CD8-positive, alpha-beta memory T cell (primary cell): ENCODE results near the gene SESTD1. TPM values are rescaled to one million over a fixed set of nuclear protein-coding genes. Genes with fewer than 3 reads are reported as not detected.

ENCODE experiments used
- CTCF ChIA-PET: fragments of 350-600 bp; sonication (Branson Sonifier 250); formaldehyde crosslinking; loops from one replicate; lab custom pipeline; 2021; ENCODE audit warnings: antibody characterized with exemption; lab: Charles Lee
- POLR2A ChIA-PET: fragments of 350-600 bp; sonication (Branson Sonifier 250); formaldehyde crosslinking; loops from one replicate; lab custom pipeline; 2021; ENCODE audit warnings: antibody characterized with exemption; lab: Charles Lee
- DNase-seq, 5 donors: peaks; one replicate each; pipeline versions ENCODE4 v3.0.0 to v3.0.0-alpha.2; 2020 to 2022; ENCODE audit warnings: mixed read lengths in 1 of 5
- H3K27ac ChIP-seq: one replicate; pipeline ENCODE4 v1.7.0; 2013; ENCODE audit warnings: low read depth, mild to moderate bottlenecking, low read length, moderate library complexity
- H3K27me3 ChIP-seq: 2 replicates; pipeline ENCODE4 v1.7.0; 2013; ENCODE audit warnings: low read length, mild to moderate bottlenecking; ENCODE audit not compliant: insufficient read depth, poor library complexity, severe bottlenecking
- H3K36me3 ChIP-seq: 2 replicates; pipeline ENCODE4 v1.7.0; 2013; ENCODE audit warnings: mild to moderate bottlenecking, low read length, moderate library complexity; ENCODE audit not compliant: insufficient read depth
- H3K4me1 ChIP-seq: 2 replicates; pipeline ENCODE4 v1.7.0; 2013; ENCODE audit warnings: mild to moderate bottlenecking, low read length, moderate library complexity; ENCODE audit not compliant: insufficient read depth
- H3K4me3 ChIP-seq: 2 replicates; pipeline ENCODE4 v1.7.0; 2013; ENCODE audit warnings: mild to moderate bottlenecking, low read length
- H3K9me3 ChIP-seq: 2 replicates; pipeline ENCODE4 v1.7.0; 2013; ENCODE audit warnings: mild to moderate bottlenecking, low read length
- H3K27ac Mint-ChIP-seq, 8 donors: one replicate each; pipeline ENCODE4 v1.8.0; 2020 to 2021; ENCODE audit warnings: mixed read lengths in 8 of 8, mild to moderate bottlenecking in 6 of 8, inconsistent platforms in 3 of 8, moderate library complexity in 3 of 8
- H3K27me3 Mint-ChIP-seq, 2 donors: one replicate each; pipeline ENCODE4 v1.8.0; 2020 to 2021; ENCODE audit warnings: mixed read lengths in 2 of 2, mild to moderate bottlenecking in 1 of 2, moderate library complexity in 1 of 2
- H3K36me3 Mint-ChIP-seq, 3 donors: one replicate each; pipeline ENCODE4 v1.8.0; 2020 to 2021; ENCODE audit warnings: mixed read lengths in 3 of 3, inconsistent platforms in 1 of 3, mild to moderate bottlenecking in 1 of 3
- H3K4me1 Mint-ChIP-seq, 3 donors: one replicate each; pipeline ENCODE4 v1.8.0; 2020 to 2021; ENCODE audit warnings: mixed read lengths in 3 of 3, inconsistent platforms in 1 of 3, mild to moderate bottlenecking in 1 of 3
- H3K4me3 Mint-ChIP-seq, 7 donors: one replicate each; pipeline ENCODE4 v1.8.0; 2020 to 2021; ENCODE audit warnings: mixed read lengths in 7 of 7, mild to moderate bottlenecking in 6 of 7, moderate library complexity in 4 of 7, inconsistent platforms in 2 of 7
- H3K9me3 Mint-ChIP-seq, 5 donors: one replicate each; pipeline ENCODE4 v1.8.0; 2020 to 2022; ENCODE audit warnings: mixed read lengths in 5 of 5, mild to moderate bottlenecking in 3 of 5, moderate library complexity in 2 of 5, inconsistent platforms in 1 of 5
- polyA plus RNA-seq: library from polyadenylated mRNA; unstranded; fragments of 300-500 nt; fragmentation: Illumina TruSeq; gene quantifications from one replicate; pipeline ENCODE4 v1.2.3, GENCODE V29; 2021
- total RNA-seq, 2 experiments: library from RNA; stranded (reverse); gene quantifications; one replicate each; pipeline ENCODE4 v1.2.3, GENCODE V29; 2021

The SESTD1 gene
- total and polyA plus RNA-seq, 3 experiments from 2014 or later, result 1.6 to 3.7 (median 2.2) TPM

- DNase-seq, result no peak
- Histone ChIP-seq H3K9me3 (no peaks in the 10 kb centered on the region), H3K27ac (no peak overlapping the region), H3K27me3 (no peaks in the 10 kb centered on the region), H3K36me3 (no peaks in the 10 kb centered on the region), H3K4me1 (no peaks in the 10 kb centered on the region), H3K4me3 (no peak overlapping the region)
- ChIA-PET POLR2A (no interaction called here), CTCF (interaction anchor here (1.3 kb wide), 1 partner anchor 8 kb away, joined by 3 read pairs; no protein-coding TSS in a partner anchor)
- H3K27me3 Mint-ChIP-seq, result peaks cover 20 to 43% of the 10 kb centered on the region in 2 donors
- H3K4me3 Mint-ChIP-seq, result peak overlapping the region in 5 of 7 donors; percentile 77 to 88 (median 81)
- H3K27ac Mint-ChIP-seq, result no peak overlapping the region
- no peaks in the 10 kb centered on the region for H3K36me3 Mint-ChIP-seq
- H3K9me3 Mint-ChIP-seq, result peaks cover 0 to 2% (median 2%) of the 10 kb centered on the region in 5 donors
- peaks cover 11 to 22% (median 20%) of the 10 kb centered on the region in 3 donors for H3K4me1 Mint-ChIP-seq
These were observed 1.6 kb downstream of the SESTD1 start for GRCh38 chr2:179263015-179263414.

DNA sequence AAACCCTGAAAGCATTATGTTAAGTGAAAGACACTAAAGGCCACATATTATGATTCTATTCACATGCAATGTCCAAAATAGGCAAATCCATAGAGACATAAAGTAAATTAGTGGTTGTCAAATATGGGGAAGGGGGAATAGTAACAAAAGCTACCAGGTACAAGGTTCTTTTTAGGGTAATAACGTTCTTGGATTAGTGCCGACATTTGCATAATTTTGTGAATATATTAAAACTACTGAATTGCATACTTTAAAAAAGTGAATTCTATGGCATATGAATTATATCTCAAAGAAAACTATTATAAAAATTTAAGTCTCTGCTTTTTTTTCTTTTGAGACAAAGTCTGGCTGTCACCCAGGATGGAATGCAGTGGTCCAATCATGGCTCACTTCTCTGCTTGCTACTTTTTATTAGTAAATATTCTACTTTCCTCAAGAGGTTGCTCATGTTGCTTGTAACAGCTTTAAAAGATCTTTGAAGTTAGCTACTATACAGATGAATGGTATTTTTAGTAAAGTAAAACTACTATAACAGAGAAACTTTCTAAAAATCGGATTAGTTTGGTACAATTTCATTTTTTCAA lies 2.5 kb downstream of the SESTD1 start:
- Mint-ChIP-seq H3K27me3 (peaks cover 20 to 39% of the 10 kb centered on the region in 2 donors), H3K36me3 (no peaks in the 10 kb centered on the region), H3K27ac (no peak overlapping the region), H3K4me1 (peaks cover 11 to 22% (median 20%) of the 10 kb centered on the region in 3 donors), H3K4me3 (peak overlapping the region in 1 of 7 donors; percentile 38), H3K9me3 (peaks cover 0 to 2% (median 2%) of the 10 kb centered on the region in 5 donors)
- Histone ChIP-seq H3K36me3 (no peaks in the 10 kb centered on the region), H3K4me3 (no peak overlapping the region), H3K4me1 (no peaks in the 10 kb centered on the region), H3K27me3 (no peaks in the 10 kb centered on the region), H3K27ac (no peak overlapping the region), H3K9me3 (no peaks in the 10 kb centered on the region)
- CTCF ChIA-PET, result no interaction called here
- POLR2A ChIA-PET, result no interaction called here
- no peak for DNase-seq

GRCh38 chr2:179261151-179261825 lies 3.3 kb downstream of the SESTD1 start:
- Histone ChIP-seq H3K27me3 (no peaks in the 10 kb centered on the region), H3K9me3 (no peaks in the 10 kb centered on the region), H3K36me3 (no peaks in the 10 kb centered on the region), H3K4me3 (no peak overlapping the region), H3K27ac (no peak overlapping the region), H3K4me1 (no peaks in the 10 kb centered on the region)
- peaks cover 19 to 33% of the 10 kb centered on the region in 2 donors for H3K27me3 Mint-ChIP-seq
- CTCF ChIA-PET, result no interaction called here
- no peak overlapping the region for H3K27ac Mint-ChIP-seq
- no peaks in the 10 kb centered on the region for H3K36me3 Mint-ChIP-seq
- POLR2A ChIA-PET, result no interaction called here
- H3K9me3 Mint-ChIP-seq, result peaks cover 0 to 3% (median under 1%) of the 10 kb centered on the region in 5 donors
- peaks cover 11 to 22% (median 20%) of the 10 kb centered on the region in 3 donors for H3K4me1 Mint-ChIP-seq
- H3K4me3 Mint-ChIP-seq, result peak overlapping the region in 1 of 7 donors; percentile 38
- no peak for DNase-seq

DNA sequence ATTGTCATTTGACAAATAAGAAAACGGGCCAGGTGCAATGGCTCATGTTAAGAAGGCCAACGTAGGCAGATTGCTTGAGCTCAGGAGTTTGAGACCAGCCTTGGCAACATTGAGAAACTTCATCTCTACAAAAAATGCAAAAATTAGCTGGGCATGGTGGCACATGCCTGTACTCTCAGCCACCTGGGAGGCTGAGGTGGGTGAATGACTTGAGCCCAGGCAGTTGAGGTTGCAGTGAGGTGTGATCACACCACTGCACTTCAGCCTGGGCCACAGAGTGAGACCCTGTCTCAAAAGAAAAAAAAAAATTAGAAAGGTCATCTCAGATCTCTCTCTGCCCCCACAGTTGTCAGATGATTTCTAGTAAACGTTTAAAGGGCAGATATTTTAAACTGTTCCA lies 4.4 kb downstream of the SESTD1 start:
- H3K36me3 ChIP-seq, result no peaks in the 10 kb centered on the region
- no peak overlapping the region for H3K4me3 Mint-ChIP-seq
- H3K36me3 Mint-ChIP-seq, result no peaks in the 10 kb centered on the region
- peaks cover 12 to 22% of the 10 kb centered on the region in 2 donors for H3K27me3 Mint-ChIP-seq
- H3K4me1 Mint-ChIP-seq, result peaks cover 9 to 17% (median 17%) of the 10 kb centered on the region in 3 donors
- H3K27ac Mint-ChIP-seq, result no peak overlapping the region
- H3K9me3 ChIP-seq, result no peaks in the 10 kb centered on the region
- no peak for DNase-seq
- POLR2A ChIA-PET, result no interaction called here
- no peaks in the 10 kb centered on the region for H3K27me3 ChIP-seq
- CTCF ChIA-PET, result no interaction called here
- no peak overlapping the region for H3K27ac ChIP-seq
- H3K4me3 ChIP-seq, result no peak overlapping the region
- H3K9me3 Mint-ChIP-seq, result peaks cover 0 to 3% (median 0%) of the 10 kb centered on the region in 5 donors
- H3K4me1 ChIP-seq, result no peaks in the 10 kb centered on the region

DNA sequence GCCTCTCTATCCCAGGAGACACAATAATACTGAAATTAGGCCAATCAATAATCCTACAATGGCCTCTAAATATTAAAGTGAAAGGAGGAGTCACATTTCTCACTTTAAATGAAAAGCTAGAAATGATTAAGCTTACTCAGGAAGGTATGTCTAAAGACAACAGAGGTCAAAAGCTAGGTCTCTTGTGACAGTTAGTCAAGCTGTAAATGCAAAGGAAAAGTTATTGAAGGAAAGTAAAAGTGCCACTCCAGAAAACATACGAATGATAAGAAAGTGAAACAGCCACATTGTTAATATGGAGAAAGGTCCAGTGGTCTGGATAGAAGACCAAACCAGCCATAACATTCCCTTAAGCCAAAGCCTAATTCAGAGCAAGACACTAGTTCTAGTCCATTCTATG lies 9.5 kb downstream of the SESTD1 start:
- no peaks in the 10 kb centered on the region for H3K36me3 ChIP-seq
- H3K27ac Mint-ChIP-seq, result peak overlapping the region in 1 of 8 donors; percentile 58
- H3K4me1 ChIP-seq, result no peaks in the 10 kb centered on the region
- peaks cover 7 to 41% (median 19%) of the 10 kb centered on the region in 3 donors for H3K4me1 Mint-ChIP-seq
- ChIA-PET POLR2A (no interaction called here), CTCF (interaction anchor here (0.8 kb wide), 1 partner anchor 8 kb away, joined by 3 read pairs; no protein-coding TSS in a partner anchor)
- H3K27me3 ChIP-seq, result no peaks in the 10 kb centered on the region
- H3K27me3 Mint-ChIP-seq, result no peaks in the 10 kb centered on the region
- H3K27ac ChIP-seq, result no peak overlapping the region
- H3K9me3 ChIP-seq, result no peaks in the 10 kb centered on the region
- no peak overlapping the region for H3K4me3 ChIP-seq
- H3K9me3 Mint-ChIP-seq, result peaks cover 0 to 7% (median 2%) of the 10 kb centered on the region in 5 donors
- DNase-seq, result no peak
- H3K36me3 Mint-ChIP-seq, result no peaks in the 10 kb centered on the region
- no peak overlapping the region for H3K4me3 Mint-ChIP-seq

DNA sequence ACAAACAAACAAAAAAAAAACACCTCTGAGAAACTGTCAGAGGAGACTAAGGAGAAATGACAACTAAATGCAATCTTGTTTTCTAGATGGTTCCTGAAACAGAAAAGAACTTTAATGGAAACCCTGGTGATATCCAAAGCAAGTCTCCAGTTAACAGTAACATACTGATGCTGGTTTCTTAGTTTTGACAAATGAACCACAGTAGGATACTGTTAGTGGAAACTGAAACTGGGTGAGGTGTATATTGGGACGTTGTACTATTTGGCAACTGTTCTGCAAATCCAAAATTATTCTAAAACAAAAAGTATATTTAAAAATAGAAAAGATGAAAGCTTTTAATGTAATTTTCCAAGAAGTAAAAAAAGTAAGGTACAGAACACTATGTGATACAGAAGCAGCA lies 11.4 kb downstream of the SESTD1 start:
- CTCF ChIA-PET, result no interaction called here

DNA sequence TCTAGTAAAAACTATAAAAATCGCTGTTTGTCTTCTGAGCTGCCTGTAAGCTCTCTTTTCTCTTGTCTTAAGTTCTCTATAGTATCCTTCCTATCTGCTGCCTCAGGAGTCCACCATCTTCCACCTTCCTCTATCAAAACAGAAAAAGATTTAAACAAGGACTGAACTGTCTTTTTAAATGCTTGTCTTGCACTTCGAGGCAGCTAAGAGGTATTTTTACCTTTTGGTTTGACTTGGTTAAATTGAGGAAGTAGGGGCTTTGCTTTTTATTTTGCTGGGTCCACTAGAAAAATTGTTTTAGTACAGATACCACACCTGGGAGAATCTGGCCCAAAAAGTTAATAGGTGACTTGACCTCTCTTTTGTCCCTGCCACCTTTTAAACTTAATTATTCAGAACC lies 12.2 kb downstream of the SESTD1 start:
- Mint-ChIP-seq H3K27ac (peak overlapping the region in 1 of 8 donors; percentile 8), H3K9me3 (peaks cover 0 to 16% (median 5%) of the 10 kb centered on the region in 5 donors), H3K27me3 (no peaks in the 10 kb centered on the region), H3K36me3 (no peaks in the 10 kb centered on the region), H3K4me1 (peaks cover 7 to 57% (median 21%) of the 10 kb centered on the region in 3 donors), H3K4me3 (peak overlapping the region in 2 of 7 donors; percentile 0 to 1)
- no peaks in the 10 kb centered on the region for H3K9me3 ChIP-seq
- ChIA-PET POLR2A (no interaction called here), CTCF (no interaction called here)
- H3K36me3 ChIP-seq, result no peaks in the 10 kb centered on the region
- no peaks in the 10 kb centered on the region for H3K27me3 ChIP-seq
- H3K4me1 ChIP-seq, result no peaks in the 10 kb centered on the region
- DNase-seq, result no peak
- no peak overlapping the region for H3K27ac ChIP-seq
- no peak overlapping the region for H3K4me3 ChIP-seq

More for the DNA sequence above, 11.4 kb downstream of the SESTD1 start:
- Mint-ChIP-seq H3K9me3 (peaks cover 0 to 16% (median 4%) of the 10 kb centered on the region in 5 donors), H3K4me1 (peaks cover 7 to 52% (median 21%) of the 10 kb centered on the region in 3 donors), H3K4me3 (peak overlapping the region in 1 of 7 donors; percentile 15), H3K27ac (peak overlapping the region in 1 of 8 donors; percentile 8), H3K36me3 (no peaks in the 10 kb centered on the region), H3K27me3 (no peaks in the 10 kb centered on the region)
- DNase-seq, result no peak
- POLR2A ChIA-PET, result no interaction called here
- no peaks in the 10 kb centered on the region for H3K36me3 ChIP-seq
- no peaks in the 10 kb centered on the region for H3K27me3 ChIP-seq
- H3K4me1 ChIP-seq, result no peaks in the 10 kb centered on the region
- no peak overlapping the region for H3K4me3 ChIP-seq
- H3K27ac ChIP-seq, result no peak overlapping the region
- no peaks in the 10 kb centered on the region for H3K9me3 ChIP-seq

DNA sequence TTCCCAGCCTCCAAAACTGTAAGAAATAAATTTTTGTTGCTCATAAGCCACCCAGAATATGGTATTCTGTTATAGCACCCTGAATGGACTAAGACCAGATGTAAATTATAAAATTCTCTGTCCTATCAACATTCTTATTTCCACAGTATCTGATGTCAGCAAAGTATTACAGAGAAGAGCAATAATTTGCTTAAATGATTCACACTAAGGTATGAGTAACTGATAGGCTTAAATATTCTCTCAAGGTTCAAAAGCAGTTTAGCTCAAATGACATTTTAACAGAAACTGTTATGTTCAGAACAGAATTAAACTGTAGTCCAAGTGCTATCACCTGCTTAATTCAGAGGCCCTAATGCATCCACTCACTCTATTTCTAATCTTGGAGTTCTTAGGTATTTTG lies 12.8 kb downstream of the SESTD1 start:
- Histone ChIP-seq H3K36me3 (no peaks in the 10 kb centered on the region), H3K9me3 (no peaks in the 10 kb centered on the region), H3K27me3 (no peaks in the 10 kb centered on the region), H3K4me3 (no peak overlapping the region), H3K27ac (no peak overlapping the region), H3K4me1 (no peaks in the 10 kb centered on the region)
- H3K27ac Mint-ChIP-seq, result no peak overlapping the region
- no peaks in the 10 kb centered on the region for H3K36me3 Mint-ChIP-seq
- no peaks in the 10 kb centered on the region for H3K27me3 Mint-ChIP-seq
- no peak overlapping the region for H3K4me3 Mint-ChIP-seq
- H3K4me1 Mint-ChIP-seq, result peaks cover 7 to 58% (median 21%) of the 10 kb centered on the region in 3 donors
- ChIA-PET POLR2A (no interaction called here), CTCF (no interaction called here)
- no peak for DNase-seq
- peaks cover 0 to 16% (median 5%) of the 10 kb centered on the region in 5 donors for H3K9me3 Mint-ChIP-seq
